NCI-H2227 (cell line): ENCODE data around the gene TAT.

Source experiments
- DNase-seq: peaks from one replicate; lab custom pipeline; 2025; ENCODE audit not compliant: unreplicated experiment; lab: John Stamatoyannopoulos, UW

The TAT gene

DNA sequence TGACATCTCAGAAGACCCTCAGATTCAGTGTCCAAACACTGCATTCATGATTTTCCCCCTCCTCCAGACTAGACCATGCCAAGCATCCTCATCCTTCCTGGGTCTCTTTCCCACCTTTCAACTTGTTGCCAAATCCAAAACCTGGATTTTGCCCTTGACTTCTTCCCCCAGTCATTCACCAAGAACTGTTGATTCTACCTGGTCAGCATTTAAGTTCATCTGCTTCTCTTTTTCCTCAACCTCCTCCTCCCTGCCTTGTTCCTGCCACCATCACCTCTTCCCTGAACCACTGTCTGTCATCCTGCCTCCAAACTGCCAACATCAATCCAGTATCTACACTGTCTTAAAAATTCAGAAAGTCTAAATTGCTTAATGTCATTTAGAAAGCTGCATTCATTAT lies 29.7 kb downstream of the TAT start:
- DNase-seq: no peak

DNA sequence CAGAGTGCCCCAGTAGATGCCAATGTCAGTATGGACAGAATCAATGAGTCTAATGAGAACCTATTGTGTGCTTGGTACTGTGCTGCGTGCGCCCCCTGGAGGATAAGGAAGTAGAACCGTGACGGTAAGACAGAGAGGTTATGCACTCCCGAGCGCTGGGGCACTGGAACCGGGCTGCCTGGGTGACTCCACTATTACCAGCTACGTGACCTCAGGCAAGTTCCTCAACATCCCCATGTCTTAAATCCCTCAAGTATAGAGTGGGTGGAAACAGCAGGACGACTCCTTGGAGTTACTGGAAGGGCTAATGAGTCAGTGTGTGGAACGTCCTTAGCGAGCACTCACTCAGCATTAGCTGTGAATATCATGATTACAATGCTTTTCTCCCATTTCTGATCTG lies 34.5 kb downstream of the TAT start:
- DNase-seq: peak; percentile 0

- DNase-seq: peak; percentile 45
Measured at GRCh38 chr16:71537643-71538042, 39.2 kb downstream of the TAT start.

- DNase-seq: no peak
Measured at GRCh38 chr16:71536752-71537499, 40.0 kb downstream of the TAT start.

DNA sequence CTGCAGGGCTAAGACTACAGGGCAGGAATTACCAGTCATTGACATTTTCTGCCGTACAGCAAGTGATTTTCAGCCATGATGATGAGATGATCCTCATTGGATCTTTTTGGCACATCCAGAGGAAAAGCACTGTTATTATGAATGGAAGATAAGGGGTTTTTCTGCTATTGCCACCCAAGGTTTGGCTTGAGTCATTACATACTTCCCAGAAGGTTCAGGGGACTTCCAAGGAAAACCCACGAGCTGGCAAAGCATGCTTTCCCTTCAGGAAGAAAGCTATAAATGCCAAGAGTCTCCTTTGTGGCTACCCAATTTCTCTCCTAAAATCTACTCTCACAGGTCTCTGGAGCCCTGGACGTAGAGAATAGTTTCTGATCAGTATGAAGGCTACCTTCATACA lies 44.5 kb downstream of the TAT start:
- DNase-seq: no peak

- no peak for DNase-seq
Measured at GRCh38 chr16:71528863-71529262, 48.0 kb downstream of the TAT start.

GRCh38 chr16:71528257-71528656 lies 48.6 kb downstream of the TAT start:
- DNase-seq: no peak

- peak; percentile 35 for DNase-seq
Measured at GRCh38 chr16:71526111-71526631, 50.7 kb downstream of the TAT start, which contains the start of gene CHST4. Gene CHST4 (plus strand): TSS chr16:71526426. CDS start chr16:71536678, 10,252 bp downstream.

- no peak for DNase-seq
Measured at GRCh38 chr16:71524566-71525553, 52.0 kb downstream of the TAT start.

DNA sequence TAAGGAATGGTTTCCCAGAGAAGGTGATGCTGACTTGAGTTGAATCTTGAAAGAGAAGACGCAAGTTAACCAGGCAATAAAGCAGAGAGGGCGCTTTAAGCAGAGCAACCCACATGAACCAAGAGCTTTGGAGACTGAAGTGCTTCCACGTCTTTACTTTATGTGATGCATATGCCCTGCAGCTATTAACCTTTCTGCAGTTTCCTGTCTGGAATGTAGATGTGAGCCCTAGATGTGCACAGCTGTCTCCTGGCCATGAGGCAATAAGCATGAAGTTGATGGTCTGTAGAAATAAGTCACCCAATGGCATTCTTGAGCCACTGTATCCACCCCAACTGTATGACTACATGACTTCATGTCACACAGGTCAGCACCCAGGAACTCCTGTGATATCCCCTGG lies 56.3 kb downstream of the TAT start:
- no peak for DNase-seq
